PC-9 (cell line): ENCODE data around the gene FGF22.
"Not testable (repeated sequence)": the region's sequence is repeated elsewhere in the genome, so short reads cannot be mapped to it uniquely, and the experiment has no call there.

Experiments used
- EZH2 ChIP-seq: fragments of 200-600 bp; sonication (generic); IDR thresholded peaks from 2 replicates; pipeline ENCODE4 v1.8.0; 2017; ENCODE audit warnings: antibody characterized with exemption, low read depth
- TF ChIP-seq, protein P1 (sequence below): fragments of 200-600 bp; sonication (generic); conservative IDR thresholded peaks from 2 replicates; pipeline ENCODE4 v1.6.1; 2017; ENCODE audit warnings: mixed run types, antibody characterized with exemption, mild to moderate bottlenecking, moderate library complexity

DNA sequence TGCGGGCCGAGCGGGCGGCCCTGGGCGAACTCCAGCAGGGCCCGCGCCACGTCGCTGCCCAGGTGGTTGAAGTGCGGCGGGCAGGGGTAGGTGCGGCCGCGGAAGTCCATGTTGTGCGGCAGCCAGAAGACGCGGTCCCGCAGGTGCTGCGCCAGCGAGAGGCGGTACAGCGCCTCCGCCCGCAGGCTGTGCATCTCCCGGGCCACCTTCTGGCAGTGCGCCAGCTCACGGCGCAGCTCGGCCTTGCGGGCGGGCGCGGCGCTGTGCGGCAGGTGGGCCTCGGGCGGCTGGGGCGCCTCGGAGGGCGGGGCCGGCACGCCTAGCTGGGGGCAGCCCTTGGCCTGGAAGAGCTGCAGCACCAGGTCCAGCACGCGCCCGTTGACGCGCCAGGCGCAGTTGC, 18.5 kb upstream of the FGF22 start:
- TF ChIP-seq EZH2: not testable (repeated sequence)
- TF ChIP-seq, protein P1, sequence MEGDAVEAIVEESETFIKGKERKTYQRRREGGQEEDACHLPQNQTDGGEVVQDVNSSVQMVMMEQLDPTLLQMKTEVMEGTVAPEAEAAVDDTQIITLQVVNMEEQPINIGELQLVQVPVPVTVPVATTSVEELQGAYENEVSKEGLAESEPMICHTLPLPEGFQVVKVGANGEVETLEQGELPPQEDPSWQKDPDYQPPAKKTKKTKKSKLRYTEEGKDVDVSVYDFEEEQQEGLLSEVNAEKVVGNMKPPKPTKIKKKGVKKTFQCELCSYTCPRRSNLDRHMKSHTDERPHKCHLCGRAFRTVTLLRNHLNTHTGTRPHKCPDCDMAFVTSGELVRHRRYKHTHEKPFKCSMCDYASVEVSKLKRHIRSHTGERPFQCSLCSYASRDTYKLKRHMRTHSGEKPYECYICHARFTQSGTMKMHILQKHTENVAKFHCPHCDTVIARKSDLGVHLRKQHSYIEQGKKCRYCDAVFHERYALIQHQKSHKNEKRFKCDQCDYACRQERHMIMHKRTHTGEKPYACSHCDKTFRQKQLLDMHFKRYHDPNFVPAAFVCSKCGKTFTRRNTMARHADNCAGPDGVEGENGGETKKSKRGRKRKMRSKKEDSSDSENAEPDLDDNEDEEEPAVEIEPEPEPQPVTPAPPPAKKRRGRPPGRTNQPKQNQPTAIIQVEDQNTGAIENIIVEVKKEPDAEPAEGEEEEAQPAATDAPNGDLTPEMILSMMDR: not testable (repeated sequence)
